NCI-H345 (cell line): ENCODE measurements around the gene KRTAP9-6.
"Not testable (repeated sequence)": the region's sequence is repeated elsewhere in the genome, so short reads cannot be mapped to it uniquely, and the experiment has no call there.

Experiments used
- DNase-seq: peaks from one replicate; lab custom pipeline; 2025; lab: John Stamatoyannopoulos, UW

KRTAP9-6 gene, protein sequence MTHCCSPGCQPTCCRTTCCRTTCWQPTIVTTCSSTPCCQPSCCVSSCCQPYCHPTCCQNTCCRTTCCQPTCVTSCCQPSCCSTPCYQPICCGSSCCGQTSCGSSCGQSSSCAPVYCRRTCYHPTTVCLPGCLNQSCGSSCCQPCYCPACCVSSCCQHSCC

DNA sequence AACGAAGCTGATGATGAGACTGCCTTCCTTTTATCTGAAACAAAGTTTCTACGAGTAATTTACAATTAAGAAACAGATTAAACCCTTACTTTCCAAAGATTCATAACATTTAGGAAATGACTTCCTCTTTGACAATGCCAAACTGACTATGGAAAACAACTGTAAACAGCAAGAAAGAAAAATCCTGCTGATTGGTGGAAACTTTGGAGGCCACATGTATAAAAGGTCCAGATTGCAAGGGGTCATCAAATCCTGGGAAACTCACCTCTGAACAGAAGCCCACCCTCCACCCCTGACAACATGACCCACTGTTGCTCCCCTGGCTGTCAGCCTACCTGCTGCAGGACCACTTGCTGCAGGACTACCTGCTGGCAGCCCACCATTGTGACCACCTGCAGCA lies at the start of gene KRTAP9-6:
KRTAP9-6 (plus strand) TSS at position 301 of the 400 bp plus-strand sequence; CDS start at position 301, 0 bp downstream.
- no peak for DNase-seq

DNA sequence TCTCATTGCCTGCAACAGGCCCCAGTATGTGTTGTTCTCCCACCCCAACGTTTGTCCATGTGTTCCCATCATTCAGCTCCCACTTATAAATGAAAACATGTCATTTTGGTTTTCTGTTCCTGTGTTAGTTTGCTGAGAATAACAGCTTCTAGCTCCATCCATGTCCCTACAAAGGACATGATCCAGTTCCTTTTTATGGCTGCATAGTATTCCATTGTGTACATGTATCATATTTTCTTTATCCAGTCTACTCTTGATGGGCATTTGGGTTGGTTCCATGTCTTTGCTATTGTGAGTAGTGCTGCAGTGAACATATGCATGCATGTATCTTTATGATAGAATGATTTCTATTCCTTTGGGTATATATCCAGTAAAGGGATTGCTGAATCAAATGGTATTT lies 49.5 kb upstream of the KRTAP9-6 start:
- no peak for DNase-seq

DNA sequence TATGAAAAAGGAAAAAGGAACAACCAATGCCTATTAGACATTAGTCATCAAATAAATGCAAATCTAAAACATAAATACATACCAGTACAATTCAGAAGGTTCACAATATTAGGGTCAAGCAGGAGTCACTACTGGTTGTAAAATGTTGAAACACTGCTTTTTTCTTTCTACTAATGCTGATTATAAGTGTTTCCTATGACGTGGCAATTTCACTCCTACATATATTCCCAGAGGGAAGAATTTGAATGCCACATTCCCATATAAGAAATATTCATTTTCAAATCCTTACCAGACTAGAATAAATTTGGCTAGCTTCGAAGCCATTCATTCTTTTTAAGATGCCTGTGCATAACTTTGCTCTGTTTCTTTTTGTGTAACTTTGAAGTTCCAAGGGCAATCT lies 41.4 kb upstream of the KRTAP9-6 start:
- DNase-seq, result no peak

DNA sequence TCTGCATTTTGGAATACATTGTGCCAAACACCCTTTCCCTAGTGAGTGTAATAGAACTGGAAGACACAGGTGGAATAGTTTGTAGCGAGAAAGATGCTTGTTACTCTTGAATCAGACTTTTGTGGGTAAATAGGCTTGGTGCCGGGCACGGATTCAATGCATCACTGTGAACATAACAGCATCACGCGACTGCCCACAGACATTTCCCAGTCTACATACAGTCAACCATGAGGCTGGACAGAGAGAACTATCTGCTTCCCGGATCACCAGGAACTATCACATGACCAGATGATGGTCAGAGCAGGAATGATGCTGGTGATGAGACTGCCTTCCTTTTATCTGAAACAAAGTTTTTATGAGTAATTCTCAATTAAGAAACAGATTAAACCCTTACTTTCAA lies 39.1 kb upstream of the KRTAP9-6 start:
- no peak for DNase-seq

DNA sequence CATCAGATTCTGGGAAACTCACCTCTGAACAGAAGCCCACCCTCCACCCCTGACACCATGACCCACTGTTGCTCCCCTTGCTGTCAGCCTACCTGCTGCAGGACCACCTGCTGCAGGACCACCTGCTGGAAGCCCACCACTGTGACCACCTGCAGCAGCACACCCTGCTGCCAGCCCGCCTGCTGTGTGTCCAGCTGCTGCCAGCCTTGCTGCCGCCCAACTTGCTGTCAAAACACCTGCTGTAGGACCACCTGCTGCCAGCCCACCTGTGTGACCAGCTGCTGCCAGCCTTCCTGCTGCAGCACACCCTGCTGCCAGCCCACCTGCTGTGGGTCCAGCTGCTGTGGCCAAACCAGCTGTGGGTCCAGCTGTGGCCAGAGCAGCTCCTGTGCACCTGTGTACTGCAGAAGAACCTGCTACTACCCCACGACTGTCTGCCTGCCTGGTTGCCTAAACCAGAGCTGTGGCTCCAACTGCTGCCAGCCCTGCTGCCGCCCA lies 38.5 kb upstream of the KRTAP9-6 start, which contains the start of gene KRTAP9-2:
KRTAP9-2 (plus strand) TSS at position 51 of the 498 bp plus-strand sequence; CDS start at position 58, 7 bp downstream.
- not testable (repeated sequence) for DNase-seq

DNA sequence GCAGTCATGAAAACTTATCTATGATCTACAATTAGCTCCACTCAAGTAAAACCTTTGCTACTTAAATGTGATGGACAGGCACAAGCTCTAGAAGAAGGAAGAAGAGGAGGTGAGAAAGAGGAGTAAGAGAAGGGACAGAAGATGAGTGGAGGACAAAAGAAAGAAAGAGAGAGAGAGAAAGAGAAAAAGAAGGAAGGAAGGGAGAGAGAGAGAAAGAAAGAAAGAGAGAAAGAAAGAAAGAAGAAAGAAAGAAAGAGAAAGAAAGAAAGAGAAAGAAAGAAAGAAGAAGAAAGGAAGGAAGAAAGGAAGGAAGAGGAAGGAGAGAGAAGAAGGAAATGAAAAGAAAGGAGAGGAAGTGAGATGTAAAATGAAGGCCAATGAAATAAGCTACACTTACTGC lies 35.1 kb upstream of the KRTAP9-6 start:
- no peak for DNase-seq

DNA sequence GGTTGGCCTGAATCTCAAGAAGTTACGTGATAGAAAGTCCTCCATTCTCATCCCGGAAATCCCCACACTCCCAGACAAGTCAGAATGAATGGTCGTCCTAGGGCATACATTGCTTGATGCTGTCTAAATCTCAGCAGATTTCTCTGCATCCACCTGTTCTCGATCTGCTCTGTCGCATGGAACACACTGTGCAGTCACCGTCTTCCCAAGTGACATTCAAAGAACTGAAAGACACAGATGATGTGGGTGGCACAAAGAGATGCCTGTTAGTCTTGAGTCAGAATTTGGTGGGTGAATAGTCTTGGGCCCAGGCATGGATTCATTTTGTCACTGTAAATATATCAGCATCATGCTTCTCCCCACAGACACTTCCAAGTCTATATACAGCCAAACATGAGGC lies 33.4 kb upstream of the KRTAP9-6 start:
- no peak for DNase-seq

DNA sequence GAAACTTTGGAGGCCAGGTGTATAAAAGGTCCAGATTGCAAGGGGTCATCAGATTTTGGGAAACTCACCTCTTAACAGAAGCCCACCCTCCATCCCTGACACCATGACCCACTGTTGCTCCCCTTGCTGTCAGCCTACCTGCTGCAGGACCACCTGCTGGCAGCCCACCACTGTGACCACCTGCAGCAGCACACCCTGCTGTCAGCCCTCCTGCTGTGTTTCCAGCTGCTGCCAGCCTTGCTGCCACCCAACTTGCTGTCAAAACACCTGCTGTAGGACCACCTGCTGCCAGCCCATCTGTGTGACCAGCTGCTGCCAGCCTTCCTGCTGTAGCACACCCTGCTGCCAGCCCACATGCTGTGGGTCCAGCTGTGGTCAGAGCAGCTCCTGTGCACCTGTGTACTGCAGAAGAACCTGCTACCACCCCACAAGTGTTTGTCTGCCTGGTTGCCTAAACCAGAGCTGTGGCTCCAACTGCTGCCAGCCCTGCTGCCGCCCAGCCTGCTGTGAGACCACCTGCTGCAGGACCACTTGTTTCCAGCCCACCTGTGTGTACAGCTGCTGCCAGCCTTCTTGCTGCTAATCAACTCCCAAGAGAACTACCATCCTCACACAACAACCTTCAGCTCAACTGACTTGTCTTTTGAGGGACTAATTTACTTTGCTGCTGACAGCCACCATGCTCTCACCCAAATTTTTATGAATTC lies 32.6 kb upstream of the KRTAP9-6 start, which contains the start of gene KRTAP9-3:
KRTAP9-3 (plus strand) TSS at position 51 of the 707 bp plus-strand sequence; CDS start at position 104, 53 bp downstream.
- DNase-seq, result not testable (repeated sequence)

DNA sequence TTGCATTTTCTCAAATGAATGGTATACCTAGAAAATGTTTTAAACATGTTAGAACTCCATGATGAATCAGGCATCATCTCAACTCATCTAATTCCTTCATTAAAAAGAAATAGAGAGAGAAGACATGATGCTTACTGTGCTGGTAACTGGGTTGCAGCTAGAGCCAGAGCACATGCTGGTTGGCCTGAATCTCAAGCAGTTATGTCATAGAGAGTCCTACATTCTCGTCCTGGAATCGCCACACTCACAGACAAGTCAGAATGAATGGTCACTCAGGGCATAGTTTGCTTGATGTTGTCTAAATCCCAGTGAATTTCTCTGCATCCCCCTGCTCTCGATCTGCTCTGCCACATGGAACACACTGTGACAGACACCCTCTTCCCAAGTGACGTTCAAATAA lies 28.1 kb upstream of the KRTAP9-6 start:
- not testable (repeated sequence) for DNase-seq

DNA sequence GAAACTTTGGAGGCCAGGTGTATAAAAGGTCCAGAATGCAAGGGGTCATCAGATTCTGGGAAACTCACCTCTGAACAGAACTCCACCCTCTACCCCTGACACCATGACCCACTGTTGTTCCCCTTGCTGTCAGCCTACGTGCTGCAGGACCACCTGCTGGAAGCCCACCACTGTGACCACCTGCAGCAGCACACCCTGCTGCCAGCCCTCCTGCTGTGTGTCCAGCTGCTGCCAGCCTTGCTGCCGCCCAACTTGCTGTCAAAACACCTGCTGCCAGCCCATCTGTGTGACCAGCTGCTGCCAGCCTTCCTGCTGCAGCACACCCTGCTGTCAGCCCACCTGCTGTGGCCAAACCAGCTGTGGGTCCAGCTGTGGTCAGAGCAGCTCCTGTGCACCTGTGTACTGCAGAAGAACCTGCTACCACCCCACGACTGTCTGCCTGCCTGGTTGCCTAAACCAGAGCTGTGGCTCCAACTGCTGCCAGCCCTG lies 27.2 kb upstream of the KRTAP9-6 start, which contains the start of gene KRTAP9-8:
KRTAP9-8 (plus strand) TSS at position 51 of the 489 bp plus-strand sequence; CDS start at position 104, 53 bp downstream.
- DNase-seq, result not testable (repeated sequence)

DNA sequence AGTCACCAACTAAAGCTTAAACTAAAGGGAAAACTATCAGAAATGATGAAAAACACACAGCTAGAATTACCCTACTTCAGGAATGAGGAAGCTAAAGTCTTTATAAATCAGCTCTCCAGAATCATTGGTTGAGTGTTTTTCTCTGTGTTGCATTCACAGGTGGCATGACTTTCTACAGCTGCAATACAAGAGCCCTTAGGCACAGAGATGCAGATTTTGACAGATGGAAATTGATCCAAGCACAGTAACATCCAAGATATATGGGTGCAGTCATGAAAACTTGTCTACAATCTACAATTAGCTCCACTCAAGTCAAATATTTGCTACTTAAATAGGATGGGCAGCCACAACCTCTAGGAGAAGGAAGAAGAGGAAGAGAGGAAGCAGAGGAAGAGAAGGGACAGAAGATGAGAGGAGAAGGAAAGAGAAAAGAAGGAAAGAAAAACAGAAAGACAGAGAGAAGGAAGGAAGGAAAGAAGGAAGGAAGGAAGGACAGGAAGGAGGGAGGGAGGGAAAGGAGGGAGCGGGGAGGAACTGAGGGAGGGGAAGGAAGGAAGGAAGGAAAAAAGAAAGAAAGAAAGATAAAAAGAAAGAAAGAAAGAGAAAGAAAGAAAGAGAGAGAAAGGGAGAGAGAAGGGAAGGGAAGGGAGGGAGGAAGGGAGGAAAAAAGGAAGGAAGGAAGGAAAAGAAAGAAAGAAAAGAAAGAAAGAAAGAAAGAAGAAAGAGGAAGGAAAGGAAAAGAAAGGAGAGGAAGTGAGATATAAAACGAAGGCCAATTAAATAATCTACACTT lies 18.0 kb upstream of the KRTAP9-6 start:
- not testable (repeated sequence) for DNase-seq

DNA sequence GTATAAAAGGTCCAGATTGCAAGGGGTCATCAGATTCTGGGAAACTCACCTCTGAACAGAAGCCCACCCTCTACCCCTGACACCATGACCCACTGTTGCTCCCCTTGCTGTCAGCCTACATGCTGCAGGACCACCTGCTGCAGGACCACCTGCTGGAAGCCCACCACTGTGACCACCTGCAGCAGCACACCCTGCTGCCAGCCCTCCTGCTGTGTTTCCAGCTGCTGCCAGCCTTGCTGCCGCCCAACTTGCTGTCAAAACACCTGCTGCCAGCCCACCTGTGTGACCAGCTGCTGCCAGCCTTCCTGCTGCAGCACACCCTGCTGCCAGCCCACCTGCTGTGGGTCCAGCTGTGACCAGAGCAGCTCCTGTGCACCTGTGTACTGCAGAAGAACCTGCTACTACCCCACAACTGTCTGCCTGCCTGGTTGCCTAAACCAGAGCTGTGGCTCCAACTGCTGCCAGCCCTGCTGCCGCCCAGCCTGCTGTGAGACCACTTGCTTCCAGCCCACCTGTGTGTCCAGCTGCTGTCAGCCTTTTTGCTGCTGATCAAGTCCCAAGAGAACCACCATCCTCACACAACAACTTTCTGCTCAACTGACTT lies 15.4 kb upstream of the KRTAP9-6 start, which contains the start of gene KRTAP9-4:
KRTAP9-4 (plus strand) TSS at position 51 of the 604 bp plus-strand sequence; CDS start at position 85, 34 bp downstream.
- DNase-seq, result not testable (repeated sequence)

DNA sequence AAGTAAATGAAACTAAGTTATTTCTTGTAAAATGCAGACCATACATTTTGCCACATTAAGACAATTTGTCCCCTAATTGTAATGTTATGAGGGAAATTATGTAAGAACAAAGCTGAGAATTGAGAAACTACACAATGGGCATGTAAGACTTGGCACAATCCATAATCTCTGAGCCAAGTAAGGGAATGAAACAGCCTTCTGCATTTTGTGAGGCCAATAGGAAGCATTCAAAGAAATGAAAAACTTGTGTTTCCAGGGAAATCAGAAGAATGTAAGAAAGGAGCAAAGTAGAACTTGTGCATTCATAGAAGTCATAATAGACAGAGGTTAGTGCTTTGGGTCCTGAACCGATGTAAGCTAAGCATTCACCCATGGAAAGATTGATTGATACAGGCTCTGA lies 13.9 kb upstream of the KRTAP9-6 start:
- no peak for DNase-seq

DNA sequence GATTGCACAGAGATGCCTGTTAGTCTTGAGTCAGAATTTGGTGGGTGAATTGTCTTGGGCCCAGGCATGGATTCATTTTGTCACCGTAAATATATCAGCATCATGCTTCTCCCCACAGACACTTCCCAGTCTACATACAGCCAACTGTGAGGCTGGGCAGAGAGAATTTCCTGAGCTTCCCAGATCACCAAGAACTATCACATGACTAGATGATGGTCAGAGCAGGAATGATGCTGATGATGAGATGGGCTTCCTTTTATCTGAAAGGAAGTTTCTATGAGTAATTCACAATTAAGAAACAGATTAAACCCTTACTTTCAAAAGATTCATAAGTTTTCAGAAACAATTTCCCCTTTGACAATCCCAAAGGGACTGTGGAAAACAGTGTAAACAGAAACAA lies 10.3 kb upstream of the KRTAP9-6 start:
- no peak for DNase-seq

DNA sequence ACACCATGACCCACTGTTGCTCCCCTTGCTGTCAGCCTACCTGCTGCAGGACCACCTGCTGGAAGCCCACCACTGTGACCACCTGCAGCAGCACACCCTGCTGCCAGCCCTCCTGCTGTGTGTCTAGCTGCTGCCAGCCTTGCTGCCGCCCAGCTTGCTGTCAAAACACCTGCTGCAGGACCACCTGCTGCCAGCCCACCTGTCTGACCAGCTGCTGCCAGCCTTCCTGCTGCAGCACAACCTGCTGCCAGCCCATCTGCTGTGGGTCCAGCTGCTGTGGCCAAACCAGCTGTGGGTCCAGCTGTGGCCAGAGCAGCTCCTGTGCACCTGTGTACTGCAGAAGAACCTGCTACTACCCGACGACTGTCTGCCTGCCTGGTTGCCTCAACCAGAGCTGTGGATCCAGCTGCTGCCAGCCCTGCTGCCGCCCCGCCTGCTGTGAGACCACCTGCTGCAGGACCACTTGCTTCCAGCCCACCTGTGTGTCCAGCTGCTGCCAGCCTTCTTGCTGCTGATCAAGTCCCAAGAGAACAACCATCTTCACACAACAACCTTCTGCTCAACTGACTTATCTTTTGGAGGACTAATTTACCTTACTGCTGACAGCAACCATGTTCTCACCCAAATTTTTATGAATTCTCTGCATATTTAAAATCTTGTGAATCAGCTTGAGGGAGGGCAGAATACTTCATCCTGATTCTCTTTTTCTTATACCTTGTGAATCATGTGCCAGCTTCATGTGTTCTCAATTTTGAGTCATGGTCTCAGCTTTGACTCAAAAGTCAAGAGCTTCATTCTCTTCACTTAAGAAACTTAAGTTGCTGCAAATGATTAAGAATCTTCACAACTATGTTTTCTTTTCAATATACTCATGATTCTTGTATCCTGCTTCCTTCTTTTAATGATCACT lies 9.5 kb upstream of the KRTAP9-6 start, which contains the start of gene KRTAP9-9:
KRTAP9-9 (plus strand) TSS at position 4 of the 910 bp plus-strand sequence.
- not testable (repeated sequence) for DNase-seq

DNA sequence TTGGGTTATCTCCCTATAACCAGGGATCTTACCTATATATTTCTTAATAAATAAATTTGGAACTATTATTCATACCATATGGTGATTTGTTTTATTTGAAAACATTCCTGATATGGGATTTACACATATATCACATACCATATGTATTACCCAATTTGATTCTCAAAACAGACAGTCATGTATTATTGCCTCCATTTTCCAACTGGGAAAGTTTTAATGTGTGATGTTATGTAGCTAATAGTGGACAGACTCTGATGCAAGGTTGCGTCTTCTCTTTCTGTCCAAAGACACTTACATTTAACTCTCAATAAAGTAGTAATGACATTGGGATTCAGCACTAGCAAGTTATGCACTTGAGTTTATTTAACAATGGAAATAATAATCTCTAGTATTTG lies 8.9 kb upstream of the KRTAP9-6 start:
- DNase-seq, result no peak

DNA sequence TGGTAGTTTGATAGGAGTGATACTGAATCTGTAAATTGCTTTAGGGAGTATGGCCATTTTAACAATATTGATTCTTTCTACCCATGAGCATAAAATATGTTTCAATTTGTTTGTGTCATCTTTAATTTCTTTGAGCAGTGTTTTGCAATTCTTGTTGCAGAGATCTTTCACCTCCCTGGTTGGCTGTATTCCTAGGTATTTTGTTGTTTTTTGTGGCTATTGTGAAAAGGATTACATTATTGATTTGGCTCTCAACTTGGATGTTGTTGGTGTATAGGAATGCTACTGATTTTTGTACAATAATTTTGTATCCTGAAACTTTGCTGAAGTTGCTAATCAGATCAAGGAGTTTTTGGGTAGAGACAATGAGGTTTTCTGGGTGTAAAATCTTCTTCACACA lies 6.8 kb upstream of the KRTAP9-6 start:
- no peak for DNase-seq

DNA sequence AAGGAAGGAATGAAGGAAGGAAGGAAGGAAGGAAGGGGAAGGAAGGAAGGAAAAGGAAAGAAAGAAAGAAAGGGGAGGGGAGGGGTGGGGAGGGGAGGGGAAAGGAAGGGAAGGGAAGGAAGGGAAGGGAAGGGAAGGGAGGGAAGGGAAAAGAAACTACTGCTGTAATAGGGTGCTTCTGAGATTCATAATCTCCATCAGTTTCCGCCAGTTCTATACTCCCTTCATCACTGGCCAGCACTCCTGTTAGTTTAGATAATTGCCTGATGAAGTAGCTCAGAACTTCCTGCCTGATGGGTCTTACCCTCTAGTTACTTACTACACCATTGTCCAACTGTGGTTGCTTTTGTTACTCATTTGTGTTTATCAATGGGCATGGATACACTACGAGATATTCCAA lies 2.0 kb upstream of the KRTAP9-6 start:
- DNase-seq, result no peak

DNA sequence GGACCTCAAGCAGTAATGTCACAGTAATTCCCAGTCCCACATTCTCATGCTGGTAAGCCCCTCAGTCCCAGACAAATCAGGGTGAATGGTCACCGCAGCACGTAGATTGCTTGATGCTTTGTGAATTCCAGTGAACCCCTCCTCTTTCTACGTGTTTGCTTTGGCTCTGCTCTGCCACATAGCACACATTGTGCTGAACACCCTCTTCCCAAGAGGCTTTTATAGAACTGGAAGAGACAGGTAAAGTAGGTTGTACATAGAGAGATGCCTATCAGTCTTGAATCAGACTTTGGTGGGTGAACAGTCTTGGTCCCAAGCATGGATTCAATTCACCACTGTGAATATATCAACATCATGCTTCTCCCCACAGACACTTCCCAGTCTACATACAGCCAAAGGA lies 579 bp upstream of the KRTAP9-6 start:
- no peak for DNase-seq

DNA sequence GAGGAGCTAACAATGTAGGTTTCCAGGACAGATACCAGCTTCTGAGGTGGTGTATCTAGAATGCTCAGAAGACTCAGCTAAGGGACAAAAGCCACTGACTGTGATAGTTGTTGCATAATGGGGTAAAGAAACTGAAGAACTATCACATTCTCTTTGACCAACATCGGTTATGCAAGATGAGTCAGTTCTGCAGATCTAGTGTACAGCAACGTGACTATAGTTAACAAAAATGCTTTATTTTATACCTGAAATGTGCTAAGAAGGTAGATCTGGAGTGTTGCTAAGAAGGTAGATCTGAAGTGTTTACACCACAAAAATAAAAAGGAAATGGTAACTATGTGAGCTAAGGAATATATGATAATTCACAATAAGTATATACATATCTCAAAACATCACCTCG lies 2.5 kb downstream of the KRTAP9-6 start:
- no peak for DNase-seq
